ENCODE data around the gene CTDNEP1.

GRCh38 chr17:7195971-7196370 lies 55.6 kb downstream of the CTDNEP1 start:
- TF ChIP-seq, protein P1, sequence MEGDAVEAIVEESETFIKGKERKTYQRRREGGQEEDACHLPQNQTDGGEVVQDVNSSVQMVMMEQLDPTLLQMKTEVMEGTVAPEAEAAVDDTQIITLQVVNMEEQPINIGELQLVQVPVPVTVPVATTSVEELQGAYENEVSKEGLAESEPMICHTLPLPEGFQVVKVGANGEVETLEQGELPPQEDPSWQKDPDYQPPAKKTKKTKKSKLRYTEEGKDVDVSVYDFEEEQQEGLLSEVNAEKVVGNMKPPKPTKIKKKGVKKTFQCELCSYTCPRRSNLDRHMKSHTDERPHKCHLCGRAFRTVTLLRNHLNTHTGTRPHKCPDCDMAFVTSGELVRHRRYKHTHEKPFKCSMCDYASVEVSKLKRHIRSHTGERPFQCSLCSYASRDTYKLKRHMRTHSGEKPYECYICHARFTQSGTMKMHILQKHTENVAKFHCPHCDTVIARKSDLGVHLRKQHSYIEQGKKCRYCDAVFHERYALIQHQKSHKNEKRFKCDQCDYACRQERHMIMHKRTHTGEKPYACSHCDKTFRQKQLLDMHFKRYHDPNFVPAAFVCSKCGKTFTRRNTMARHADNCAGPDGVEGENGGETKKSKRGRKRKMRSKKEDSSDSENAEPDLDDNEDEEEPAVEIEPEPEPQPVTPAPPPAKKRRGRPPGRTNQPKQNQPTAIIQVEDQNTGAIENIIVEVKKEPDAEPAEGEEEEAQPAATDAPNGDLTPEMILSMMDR (optimal IDR thresholded peaks at IDR 0.05 in 1 of 3, IDR thresholded peaks at IDR 0.05 in 1 of 3, conservative IDR thresholded peaks at IDR 0.05 in 1 of 3; ENCODE audit: extremely low read depth in 1 of 3, insufficient read depth in 2 of 3, low read length in 3 of 3), result no peak
- TF ChIP-seq EZH2 (IDR thresholded peaks at IDR 0.05; ENCODE audit: low read length), result no peak

Measured in keratinocyte (primary cell).